H1 (cell line): ENCODE measurements around the gene TXNDC11. TPM values are rescaled to one million over a fixed set of nuclear protein-coding genes. Genes with fewer than 3 reads are reported as not detected.

ENCODE experiments used
- CTCF ChIA-PET: fragments of 300-600 bp; sonication (Branson Sonifier 250); formaldehyde crosslinking; loops from one replicate; lab custom pipeline; 2021; ENCODE audit not compliant: partially characterized antibody; lab: Charles Lee
- POLR2A ChIA-PET: fragments of 300-600 bp; sonication (Branson Sonifier 250); formaldehyde crosslinking; loops from one replicate; lab custom pipeline; 2021; ENCODE audit warnings: inconsistent platforms; ENCODE audit not compliant: partially characterized antibody; lab: Charles Lee
- DNase-seq, 2 experiments: peaks; one replicate each; pipeline versions ENCODE4 v3.0.0 to v3.0.0-alpha.2; 2010 to 2022; ENCODE audit warnings: low spot score in 2 of 2, low read depth in 1 of 2, mixed read lengths in 1 of 2
- FAIRE-seq: peaks from 2 replicates; lab custom pipeline; 2011; peaks lifted over from hg19 to GRCh38; lab: Jason Lieb, UNC
- H2AFZ ChIP-seq: 2 replicates; pipeline ENCODE4 v1.8.1; 2012; ENCODE audit warnings: low read length, inconsistent platforms
- H2AK5ac ChIP-seq: 2 replicates; pipeline ENCODE4 v1.6.1; 2013; ENCODE audit warnings: low read depth, low read length
- H2BK120ac ChIP-seq: replicated peaks from 2 replicates; pipeline ENCODE3; 2013; ENCODE audit warnings: low read depth, low read length, inconsistent platforms
- H2BK12ac ChIP-seq: 2 replicates; pipeline ENCODE4 v1.6.1; 2013; ENCODE audit warnings: low read depth, low read length
- H2BK15ac ChIP-seq: 2 replicates; pipeline ENCODE4 v1.6.1; 2013; ENCODE audit warnings: low read length
- H2BK20ac ChIP-seq: 2 replicates; pipeline ENCODE4 v1.6.1; 2013; ENCODE audit warnings: low read length
- H2BK5ac ChIP-seq: 2 replicates; pipeline ENCODE4 v1.6.1; 2013; ENCODE audit warnings: low read depth, low read length
- H3K14ac ChIP-seq: 2 replicates; pipeline ENCODE4 v1.6.1; 2013; ENCODE audit warnings: inconsistent platforms; ENCODE audit not compliant: insufficient read length
- H3K18ac ChIP-seq: 2 replicates; pipeline ENCODE4 v1.6.1; 2013; ENCODE audit warnings: low read length; ENCODE audit errors: extremely low read depth
- H3K23ac ChIP-seq: 2 replicates; pipeline ENCODE4 v1.6.1; 2013; ENCODE audit warnings: inconsistent platforms; ENCODE audit not compliant: insufficient read length
- H3K23me2 ChIP-seq: 2 replicates; pipeline ENCODE4 v1.6.1; 2013; ENCODE audit warnings: low read depth, low read length
- H3K27ac ChIP-seq: 2 replicates; pipeline ENCODE4 v1.6.1; 2011; ENCODE audit warnings: low read depth, low read length, inconsistent platforms
- H3K27me3 ChIP-seq, 4 experiments: replicated peaks in 1 of 4; 1 replicate in 1 of 4; 2 replicates in 3 of 4; pipeline versions ENCODE4 v1.6.1 to v1.8.1; 2011 to 2013; ENCODE audit warnings: low read length in 3 of 4, mild to moderate bottlenecking in 3 of 4, inconsistent platforms in 2 of 4, mixed read lengths in 2 of 4, moderate library complexity in 1 of 4; ENCODE audit not compliant: control insufficient read depth in 3 of 4, insufficient read depth in 3 of 4; ENCODE audit errors: extremely low read depth in 1 of 4
- H3K36me3 ChIP-seq, 4 experiments: 2 replicates each; pipeline versions ENCODE4 v1.6.1 to v1.8.1; 2011 to 2013; ENCODE audit warnings: mild to moderate bottlenecking in 4 of 4, low read length in 3 of 4, moderate library complexity in 2 of 4, control low read depth in 1 of 4, inconsistent platforms in 1 of 4; ENCODE audit not compliant: insufficient read depth in 4 of 4, control insufficient read depth in 2 of 4
- H3K4ac ChIP-seq: replicated peaks from 2 replicates; pipeline ENCODE3; 2013; ENCODE audit warnings: low read length, low read depth, mixed read lengths, inconsistent platforms; ENCODE audit not compliant: insufficient read length
- H3K4me1 ChIP-seq, 4 experiments: replicated peaks in 1 of 4; 1 replicate in 1 of 4; 2 replicates in 3 of 4; pipeline versions ENCODE4 v1.6.1 to v1.8.1; 2011 to 2013; ENCODE audit warnings: low read length in 3 of 4, inconsistent platforms in 2 of 4, mixed read lengths in 1 of 4; ENCODE audit not compliant: insufficient read depth in 4 of 4, control insufficient read depth in 3 of 4
- H3K4me2 ChIP-seq, 2 experiments: 2 replicates each; pipeline versions ENCODE4 v1.6.1 to v1.8.1; 2011 to 2013; ENCODE audit warnings: low read depth in 2 of 2, low read length in 2 of 2, control low read depth in 1 of 2, inconsistent platforms in 1 of 2, mild to moderate bottlenecking in 1 of 2; ENCODE audit not compliant: insufficient read depth in 1 of 2
- H3K4me3 ChIP-seq, 4 experiments: fragments of 200-600, 300-600 bp in 1 of 4; sonication (generic), shearing (Covaris generic), sonication (Bioruptor Twin) in 1 of 4; 2 replicates each; pipeline versions ENCODE4 v1.5.1 to v1.8.1; 2011 to 2016; ENCODE audit warnings: low read length in 4 of 4, low read depth in 3 of 4, control low read depth in 2 of 4, inconsistent platforms in 2 of 4, mild to moderate bottlenecking in 2 of 4, mixed read lengths in 1 of 4, moderate library complexity in 1 of 4; ENCODE audit not compliant: insufficient read depth in 2 of 4; ENCODE audit errors: extremely low read depth in 1 of 4
- H3K56ac ChIP-seq: replicated peaks from 2 replicates; pipeline ENCODE3; 2013; ENCODE audit warnings: low read depth, mild to moderate bottlenecking, mixed read lengths, low read length, inconsistent platforms; ENCODE audit not compliant: insufficient read length
- H3K79me1 ChIP-seq: 2 replicates; pipeline ENCODE4 v1.6.1; 2013; ENCODE audit warnings: low read depth, low read length, control low read depth
- H3K79me2 ChIP-seq, 2 experiments: 2 replicates each; pipeline versions ENCODE4 v1.6.1 to v1.8.1; 2012 to 2013; ENCODE audit warnings: low read length in 2 of 2, mild to moderate bottlenecking in 2 of 2, inconsistent platforms in 1 of 2; ENCODE audit not compliant: insufficient read depth in 2 of 2, control insufficient read depth in 1 of 2
- H3K9ac ChIP-seq, 4 experiments: replicated peaks in 1 of 4; 1 replicate in 1 of 4; 2 replicates in 3 of 4; pipeline versions ENCODE4 v1.6.1 to v1.8.1; 2011 to 2013; ENCODE audit warnings: low read depth in 3 of 4, low read length in 3 of 4, control low read depth in 2 of 4, mild to moderate bottlenecking in 2 of 4, moderate library complexity in 2 of 4, inconsistent platforms in 1 of 4; ENCODE audit errors: extremely low read depth in 1 of 4
- H3K9me3 ChIP-seq, 2 experiments: 2 replicates each; pipeline versions ENCODE4 v1.6.1 to v1.8.1; 2012 to 2013; ENCODE audit warnings: mild to moderate bottlenecking in 2 of 2, moderate library complexity in 2 of 2, control low read depth in 1 of 2, inconsistent platforms in 1 of 2, low read depth in 1 of 2, low read length in 1 of 2, mixed read lengths in 1 of 2; ENCODE audit not compliant: insufficient read depth in 2 of 2
- H4K20me1 ChIP-seq, 2 experiments: replicated peaks in 1 of 2; 2 replicates each; pipeline versions ENCODE3 to v1.8.1; 2011 to 2013; ENCODE audit warnings: inconsistent platforms in 2 of 2, low read length in 2 of 2, mild to moderate bottlenecking in 1 of 2; ENCODE audit not compliant: insufficient read depth in 2 of 2, control insufficient read depth in 1 of 2
- H4K5ac ChIP-seq: 2 replicates; pipeline ENCODE4 v1.6.1; 2013; ENCODE audit warnings: low read length, low read depth, mixed read lengths, inconsistent platforms; ENCODE audit not compliant: insufficient read length
- H4K8ac ChIP-seq: 2 replicates; pipeline ENCODE4 v1.8.0; 2013; ENCODE audit warnings: mild to moderate bottlenecking, moderate library complexity, low read length, inconsistent platforms; ENCODE audit not compliant: insufficient read depth; ENCODE audit errors: extremely low read depth
- H4K91ac ChIP-seq: replicated peaks from 2 replicates; pipeline ENCODE3; 2013; ENCODE audit warnings: low read length, mixed read lengths, inconsistent platforms; ENCODE audit not compliant: insufficient read length
- ATF3 ChIP-seq: IDR thresholded peaks from 2 replicates; pipeline ENCODE4 v1.6.1; 2011; ENCODE audit warnings: low read depth, mild to moderate bottlenecking, low read length; ENCODE audit not compliant: insufficient read depth
- CBX5 ChIP-seq: fragments of 300-800, 300-1000 bp; sonication (generic); IDR thresholded peaks from 2 replicates; pipeline ENCODE4 v1.7.1; 2016; ENCODE audit warnings: antibody characterized with exemption, low read length, low read depth
- CEBPB ChIP-seq: IDR thresholded peaks from 2 replicates; pipeline ENCODE4 v1.6.1; 2012; ENCODE audit warnings: low read depth, low read length
- CHD2 ChIP-seq: IDR thresholded peaks from 2 replicates; pipeline ENCODE4 v1.6.1; 2012; ENCODE audit warnings: low read length, improper control_type of control experiment
- GTF2F1 ChIP-seq: IDR thresholded peaks from 2 replicates; pipeline ENCODE4 v1.6.1; 2012; ENCODE audit warnings: low read depth, low read length, improper control_type of control experiment, borderline replicate concordance
- MAFK ChIP-seq: IDR thresholded peaks from 2 replicates; pipeline ENCODE4 v1.6.1; 2012; ENCODE audit warnings: low read depth, mild to moderate bottlenecking, improper control_type of control experiment, low read length
- POLR2A ChIP-seq, 2 experiments: IDR thresholded peaks; 1 replicate in 1 of 2; 2 replicates in 1 of 2; pipeline ENCODE4 v1.6.1; 2011; ENCODE audit warnings: low read depth in 2 of 2, low read length in 2 of 2, mild to moderate bottlenecking in 2 of 2; ENCODE audit errors: control extremely low read depth in 1 of 2
- RXRA ChIP-seq: IDR thresholded peaks from 2 replicates; pipeline ENCODE4 v1.6.1; 2011; ENCODE audit warnings: low read depth, mild to moderate bottlenecking, low read length, moderate library complexity; ENCODE audit not compliant: insufficient read depth
- SIX5 ChIP-seq: IDR thresholded peaks from 2 replicates; pipeline ENCODE4 v1.6.1; 2011; ENCODE audit warnings: mild to moderate bottlenecking, low read depth, low read length
- SP2 ChIP-seq: IDR thresholded peaks from 2 replicates; pipeline ENCODE4 v1.6.1; 2012; ENCODE audit warnings: mild to moderate bottlenecking, low read length, inconsistent platforms
- SRF ChIP-seq: IDR thresholded peaks from 2 replicates; pipeline ENCODE4 v1.6.1; 2011; ENCODE audit warnings: mild to moderate bottlenecking, low read depth, low read length, moderate library complexity
- SUZ12 ChIP-seq: fragments of 200-600 bp; sonication (generic); IDR thresholded peaks from 2 replicates; pipeline ENCODE4 v1.6.1; 2012; ENCODE audit warnings: mild to moderate bottlenecking, inconsistent platforms, low read length, moderate library complexity, mixed read lengths
- TCF12 ChIP-seq: IDR thresholded peaks from 2 replicates; pipeline ENCODE4 v1.6.1; 2011; ENCODE audit warnings: low read depth, mild to moderate bottlenecking, low read length
- WGBS, 2 experiments: shearing (Covaris generic) in 1 of 2; methylation state at CpG; one replicate each; pipeline versions ENCODE4 v1.1.6 to v1.1.7; 2013 to 2015; ENCODE audit warnings: low lambda C conversion rate in 2 of 2, mixed read lengths in 2 of 2, inconsistent platforms in 1 of 2, low coverage in 1 of 2, missing lambda C conversion rate in 1 of 2; ENCODE audit not compliant: insufficient replicate concordance in 2 of 2, insufficient coverage in 1 of 2, insufficient read length in 1 of 2; ENCODE audit errors: extremely low coverage in 1 of 2, missing lambda C conversion rate in 1 of 2; 5-methylcytosine and 5-hydroxymethylcytosine counted together
- polyA plus RNA-seq, 7 experiments: library from polyadenylated mRNA; depleted of rRNA in 3 of 7; stranded (reverse) in 5 of 7; unstranded in 2 of 7; fragments of >200 nt in 5 of 7; fragments of 200-250 nt in 2 of 7; gene quantifications; 1 replicate in 5 of 7; 2 replicates in 1 of 7; 4 replicates in 1 of 7; pipeline versions ENCODE4 v1.2.1 to v1.2.3, GENCODE V29; 2011 to 2013; ENCODE audit warnings: missing spikeins in 2 of 7, mixed read lengths in 2 of 7
- total RNA-seq: library from RNA; stranded (reverse); fragmentation: NEBNext Ultra II Directional; extraction: Animal tissue kit (Norgen Biotek cat#: 25700); gene quantifications from 2 replicates; pipeline ENCODE4 v1.2.1, GENCODE V29; 2021

TXNDC11 gene
- total and polyA plus RNA-seq, 2 of the 8 experiments (the other 6 are each of a cell fraction or from before 2014, with no cell fraction given) = 13.5 to 13.8 TPM

DNA sequence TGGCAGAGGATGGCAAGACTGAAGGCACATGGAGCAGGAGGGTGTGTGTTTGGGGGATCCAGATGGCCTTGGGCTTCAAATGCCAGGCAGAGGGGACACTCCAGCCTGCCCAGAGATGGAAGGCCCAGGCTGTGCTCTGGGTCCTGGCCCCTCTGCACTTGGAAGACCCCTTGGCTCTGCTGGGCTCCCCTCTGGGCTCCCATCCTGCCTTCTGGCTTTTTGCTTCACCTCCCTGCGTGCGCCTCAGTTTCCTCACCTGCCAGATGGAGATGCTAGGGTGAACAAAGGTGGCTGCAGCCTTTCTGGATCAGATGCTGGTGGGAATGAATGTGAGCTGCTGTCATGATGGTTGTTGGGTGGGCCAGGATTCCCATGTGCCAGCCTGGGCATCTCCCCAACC is 71.4 kb downstream of the TXNDC11 start:
- FAIRE-seq = no peak

More for the DNA sequence above, 71.4 kb downstream of the TXNDC11 start:
- Histone ChIP-seq H3K79me2 (peaks cover 14 to 64% of the 10 kb centered on the region in 2 experiments), H4K5ac (no peak overlapping the region), H3K4ac (no peak overlapping the region), H3K4me2 (no peak overlapping the region), H3K9me3 (no peaks in the 10 kb centered on the region), H2AFZ (no peak overlapping the region), H3K14ac (no peak overlapping the region), H4K8ac (no peak overlapping the region), H3K4me3 (no peak overlapping the region), H2BK20ac (no peak overlapping the region), H2BK12ac (no peak overlapping the region), H4K91ac (no peak overlapping the region), H3K9ac (no peak overlapping the region), H2BK120ac (no peak overlapping the region), H3K4me1 (peaks cover 5 to 31% (median 22%) of the 10 kb centered on the region in 4 experiments), H3K56ac (no peak overlapping the region), H3K23me2 (peaks cover 5% of the 10 kb centered on the region; the same call in 1 of the 2 replicates), H2BK15ac (no peak overlapping the region; the same call in 1 of the 2 replicates), H3K23ac (no peak overlapping the region), H3K79me1 (peaks cover 28% of the 10 kb centered on the region), H4K20me1 (peaks cover 29 to 61% of the 10 kb centered on the region in 2 experiments), H3K27ac (no peak overlapping the region), H3K36me3 (peaks cover 0 to 5% (median 3%) of the 10 kb centered on the region in 4 experiments; a peak in 5 of 8 replicates)
- no peak for DNase-seq
- ChIA-PET CTCF (interaction anchor here (1.4 to 3.5 kb wide), 2 partner anchors 30 to 141 kb away, joined by 3 to 13 read pairs; no protein-coding TSS in a partner anchor), POLR2A (interaction anchor here (1.6 to 2.0 kb wide), 2 partner anchors 12 to 18 kb away, joined by 3 to 6 read pairs; no protein-coding TSS in a partner anchor)
- 100% methylated on average over 2 of the region's 2 CpGs; no CpG with 5 or more reads in 1 of the 2 experiments for WGBS, 2 experiments
- TF ChIP-seq CBX5 (no peak), CEBPB (no peak), SIX5 (no peak), GTF2F1 (no peak), CHD2 (no peak), SUZ12 (no peak), MAFK (no peak), SRF (no peak), ATF3 (no peak), SP2 (no peak), RXRA (no peak), POLR2A (IDR thresholded peaks at IDR 0.05; ENCODE audit: control extremely low read depth in 1 of 2, low read depth in 2 of 2, low read length in 2 of 2) (no peak), TCF12 (no peak)
- TF ChIP-seq, all 59 proteins: peak for 0
- H2AK5ac ChIP-seq = peak overlapping the region; percentile 24; the same call in 1 of the 2 replicates
- no peak overlapping the region; the same call in 1 of the 2 replicates for H3K18ac ChIP-seq
- peak overlapping the region; percentile 60; the same call in 1 of the 2 replicates for H2BK5ac ChIP-seq
- peaks cover 0 to 4% (median 0%) of the 10 kb centered on the region in 4 experiments; a peak in 1 of 7 replicates for H3K27me3 ChIP-seq
